WI38 (cell line): ENCODE results near the gene POLN.

ENCODE experiments used
- H3K4me3 ChIP-seq: 2 replicates; pipeline ENCODE4 v1.5.1; 2011; ENCODE audit warnings: low read depth, mild to moderate bottlenecking, control low read depth, low read length
- CTCF ChIP-seq: IDR thresholded peaks from 2 replicates; pipeline ENCODE4 v1.5.1; 2012; ENCODE audit warnings: low read depth, mild to moderate bottlenecking, control low read depth, low read length

Gene POLN

GRCh38 chr4:2273221-2273620 is 31.3 kb upstream of the POLN start:
- no peak for TF ChIP-seq CTCF
- H3K4me3 ChIP-seq: no peak overlapping the region

DNA sequence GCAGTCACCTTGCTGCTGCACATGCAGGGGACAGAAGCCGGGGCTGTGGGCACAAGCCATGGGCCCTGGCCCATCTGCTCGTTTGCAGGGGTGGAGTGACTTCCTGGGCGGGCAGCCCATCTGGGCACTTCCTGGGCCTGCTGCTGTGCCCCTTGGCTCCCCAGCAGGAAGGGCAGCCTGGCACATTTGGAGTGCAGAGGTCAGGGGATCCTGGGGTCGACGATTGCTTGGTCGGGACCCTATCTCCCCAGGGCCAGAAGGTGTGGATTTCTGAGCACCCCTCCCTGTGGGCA is 30.9 kb upstream of the POLN start:
- no peak for TF ChIP-seq CTCF
- no peak overlapping the region for H3K4me3 ChIP-seq

- no peak overlapping the region for H3K4me3 ChIP-seq
- no peak for TF ChIP-seq CTCF
Measured at GRCh38 chr4:2272026-2272827, 30.3 kb upstream of the POLN start.

DNA sequence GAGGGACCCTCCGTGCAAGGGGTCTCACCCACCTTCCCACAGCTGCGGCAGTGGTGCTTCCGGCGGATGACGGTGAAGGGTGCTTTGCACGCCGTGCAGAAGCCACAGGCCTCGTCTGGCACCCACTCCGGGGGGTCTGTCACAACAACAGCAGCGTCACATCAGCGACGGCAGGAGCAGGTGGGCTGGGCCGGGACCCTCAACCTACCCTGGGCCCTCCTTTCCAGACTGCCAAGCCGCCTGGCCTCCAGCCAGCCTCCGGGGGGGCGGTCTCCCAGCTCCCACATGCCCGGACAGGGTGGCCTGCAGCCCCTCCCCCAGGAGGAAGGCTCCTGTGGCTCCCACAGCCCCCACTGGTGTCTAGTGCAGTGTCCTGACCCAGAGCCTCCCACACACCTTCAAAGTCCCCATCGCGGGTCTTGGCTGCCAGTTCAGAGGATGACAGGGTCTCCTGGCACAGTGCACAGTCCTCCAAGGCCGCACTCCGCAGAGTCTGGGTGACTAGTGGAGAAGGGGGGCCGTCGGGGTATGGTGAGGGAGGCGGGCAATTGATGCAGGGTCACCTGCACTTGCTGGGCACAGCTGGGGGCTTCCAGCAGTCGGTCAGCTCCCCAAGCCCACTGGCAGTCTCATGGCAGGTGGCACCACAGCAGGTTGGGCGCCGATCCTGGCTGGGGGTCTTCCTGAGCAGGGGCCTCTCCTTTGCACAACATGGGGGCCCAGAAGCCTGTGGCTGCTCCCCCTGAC is 29.5 kb upstream of the POLN start:
- no peak overlapping the region for H3K4me3 ChIP-seq
- no peak for TF ChIP-seq CTCF

GRCh38 chr4:2270341-2271165 is 28.6 kb upstream of the POLN start:
- no peak overlapping the region for H3K4me3 ChIP-seq
- no peak for TF ChIP-seq CTCF

- TF ChIP-seq CTCF: no peak
- H3K4me3 ChIP-seq: no peak overlapping the region
Measured at GRCh38 chr4:2269618-2270163, 27.8 kb upstream of the POLN start.
